K562 (cell line): ENCODE results near the gene TMEM41B. TPM values are rescaled to one million over a fixed set of nuclear protein-coding genes. Genes with fewer than 3 reads are reported as not detected.
A peak's percentile ranks its signal among the peaks of the same experiment; 100 is the strongest.

ENCODE experiments used
- ATAC-seq: fragments of 200-7000 bp; cut with Tn5 transposase; 3 replicates; pipeline ENCODE4 v1.9.1; 2020; ENCODE audit warnings: moderate library complexity
- BruUV-seq: library from RNA; stranded (reverse); fragments of 400-500 nt; replicated peaks from 2 replicates; lab custom pipeline; 2021; lab: Mats Ljungman, UMichigan
- CTCF ChIA-PET: fragments of 300-600 bp; formaldehyde crosslinking; extraction: SDS; loops from one replicate; lab custom pipeline; 2021; ENCODE audit warnings: low intra/inter-chr PET ratio; lab: Yijun Ruan, JAX
- POLR2A ChIA-PET: fragments of 300-600, 350-650 bp; sonication (Branson Sonifier 250); formaldehyde crosslinking; extraction: SDS; loops from one replicate; lab custom pipeline; 2021; ENCODE audit warnings: antibody characterized with exemption, inconsistent platforms; lab: Yijun Ruan, JAX
- DNase-seq, 4 experiments: peaks; one replicate each; pipeline versions ENCODE4 v3.0.0 to v3.0.0-alpha.2; 2011 to 2018; ENCODE audit warnings: low spot score in 3 of 4, mixed read lengths in 3 of 4; ENCODE audit errors: extremely low read depth in 1 of 4
- FAIRE-seq: peaks from 2 replicates; lab custom pipeline; 2011; peaks lifted over from hg19 to GRCh38; lab: Jason Lieb, UNC
- H2AFZ ChIP-seq: 2 replicates; pipeline ENCODE4 v1.6.0; 2011; ENCODE audit warnings: low read depth, low read length, control low read depth, inconsistent platforms
- H3K27ac ChIP-seq: fragments of 200-600 bp; 3 replicates; pipeline ENCODE4 v1.8.0; 2011; ENCODE audit warnings: low read depth, mild to moderate bottlenecking, control low read depth, inconsistent platforms, low read length, moderate library complexity, mixed read lengths; ENCODE audit errors: extremely low read depth
- H3K27me3 ChIP-seq, 2 experiments: fragments of 300-600 bp in 1 of 2; 2 replicates in 1 of 2; 3 replicates in 1 of 2; pipeline versions ENCODE4 v1.6.0 to v1.8.0; 2011; ENCODE audit warnings: inconsistent platforms in 2 of 2, low read length in 2 of 2, mild to moderate bottlenecking in 1 of 2, mixed read lengths in 1 of 2, moderate library complexity in 1 of 2; ENCODE audit not compliant: control insufficient read depth in 2 of 2, insufficient read depth in 2 of 2
- H3K36me3 ChIP-seq: fragments of 300-600 bp; 3 replicates; pipeline ENCODE4 v1.8.0; 2011; ENCODE audit warnings: mild to moderate bottlenecking, low read length, inconsistent platforms; ENCODE audit not compliant: control insufficient read depth, insufficient read depth
- H3K4me1 ChIP-seq, 2 experiments: fragments of 200-600 bp in 1 of 2; replicated peaks in 1 of 2; 2 replicates in 1 of 2; 3 replicates in 1 of 2; pipeline versions ENCODE4 v1.5.1 to v1.8.0; 2011; ENCODE audit warnings: inconsistent platforms in 2 of 2, low read length in 2 of 2, mild to moderate bottlenecking in 1 of 2, mixed read lengths in 1 of 2, moderate library complexity in 1 of 2; ENCODE audit not compliant: control insufficient read depth in 2 of 2, insufficient read depth in 2 of 2
- H3K4me2 ChIP-seq: 2 replicates; pipeline ENCODE4 v1.6.1; 2011; ENCODE audit warnings: low read length, control low read depth, inconsistent platforms, mixed read lengths; ENCODE audit not compliant: insufficient read depth
- H3K4me3 ChIP-seq: fragments of 200-600 bp; sonication (generic), shearing (Covaris generic); 2 replicates; pipeline ENCODE4 v1.5.1; 2016; ENCODE audit warnings: control low read depth, inconsistent platforms
- H3K79me2 ChIP-seq: fragments of 200-600 bp; 3 replicates; pipeline ENCODE4 v1.8.0; 2011; ENCODE audit warnings: low read length, inconsistent platforms; ENCODE audit not compliant: control insufficient read depth, insufficient read depth
- H3K9ac ChIP-seq, 2 experiments: 2 replicates each; pipeline versions ENCODE4 v1.6.0 to v1.6.1; 2011; ENCODE audit warnings: low read depth in 2 of 2, low read length in 2 of 2, control low read depth in 1 of 2, inconsistent platforms in 1 of 2, mild to moderate bottlenecking in 1 of 2, mixed read lengths in 1 of 2; ENCODE audit not compliant: insufficient read depth in 1 of 2
- H3K9me1 ChIP-seq: one replicate; pipeline ENCODE4 v1.6.0; 2011; ENCODE audit warnings: inconsistent platforms, mild to moderate bottlenecking, low read length, moderate library complexity; ENCODE audit not compliant: control insufficient read depth, insufficient read depth
- H3K9me3 ChIP-seq: replicated peaks from 2 replicates; pipeline ENCODE4 v1.5.1; 2011; ENCODE audit warnings: low read depth, low read length, inconsistent platforms; ENCODE audit not compliant: control insufficient read depth, insufficient read depth
- H4K20me1 ChIP-seq: replicated peaks from 2 replicates; pipeline ENCODE4 v1.6.1; 2011; ENCODE audit warnings: low read length, inconsistent platforms, mixed read lengths; ENCODE audit not compliant: control insufficient read depth, insufficient read depth
- C11orf30 ChIP-seq: fragments of 450-650 bp; IDR thresholded peaks from 2 replicates; pipeline ENCODE4 v1.6.1; 2016; ENCODE audit warnings: low read depth, mild to moderate bottlenecking
- MAFG ChIP-seq: fragments of 450-650 bp; conservative IDR thresholded peaks from 2 replicates; pipeline ENCODE4 v1.6.1; 2016; ENCODE audit warnings: missing genetic modification characterization, missing compliant biosample characterization
- ZBTB11 ChIP-seq, 3 experiments: fragments of 200-800 bp in 1 of 3; fragments of 250-450 bp in 1 of 3; fragments of 450-650 bp in 1 of 3; sonication (Bioruptor Pico) in 1 of 3; sonication (Bioruptor generic) in 1 of 3; formaldehyde crosslinking in 1 of 3; IDR thresholded peaks; 2 replicates each; pipeline versions ENCODE4 v1.6.1 to v1.8.0; 2016 to 2022; ENCODE audit warnings: mild to moderate bottlenecking in 2 of 3, missing genetic modification characterization in 2 of 3, missing compliant biosample characterization in 1 of 3, moderate library complexity in 1 of 3
- ZBTB49 ChIP-seq: sonication (generic); formaldehyde crosslinking; IDR thresholded peaks from 2 replicates; pipeline ENCODE4 v1.8.0; 2022; ENCODE audit warnings: missing genetic modification reagents, mild to moderate bottlenecking, borderline replicate concordance
- ZNF224 ChIP-seq: sonication (generic); formaldehyde crosslinking; IDR thresholded peaks from 2 replicates; pipeline ENCODE4 v1.8.0; 2022; ENCODE audit warnings: mild to moderate bottlenecking, missing genetic modification reagents
- ZNF316 ChIP-seq: fragments of 450-650 bp; IDR thresholded peaks from 2 replicates; pipeline ENCODE4 v1.6.1; 2016
- WGBS: fragments of 100-300 bp; shearing (Covaris generic); methylation state at CpG from one replicate; pipeline ENCODE4 v1.1.6; 2016; ENCODE audit warnings: low coverage, mixed read lengths; ENCODE audit not compliant: insufficient coverage; ENCODE audit errors: missing lambda C conversion rate; 5-methylcytosine and 5-hydroxymethylcytosine counted together
- in situ Hi-C: fragments of 300-500 bp; cut with MboI; formaldehyde crosslinking; loops from 4 replicates; pipeline ENCODE4 v1.15.0; 2018; ENCODE audit warnings: inconsistent platforms, mixed read lengths
- intact Hi-C: fragments of 100-400 bp; cut with micrococcal nuclease; formaldehyde crosslinking; loops from 2 replicates; pipeline ENCODE4 v1.14.2; 2022
- polyA plus RNA-seq, 8 experiments: library from polyadenylated mRNA; depleted of rRNA in 4 of 8; stranded (reverse) in 5 of 8; unstranded in 3 of 8; fragments of >200 nt; fragmentation: Nextera tagmentation in 2 of 8; fragmentation: Illumina TruSeq in 1 of 8; extraction: Ambion mirVana in 2 of 8; extraction: Trizol in 1 of 8; gene quantifications; 2 replicates each; pipeline versions ENCODE4 v1.2.1 to v1.2.3, GENCODE V29; 2011 to 2014; ENCODE audit warnings: inconsistent platforms in 1 of 8, missing spikeins in 1 of 8
- total RNA-seq, 7 experiments: library from RNA; depleted of rRNA in 6 of 7; stranded (reverse); fragments of >200 nt in 6 of 7; fragmentation: Illumina TruSeq in 2 of 7; extraction: Trizol in 2 of 7; gene quantifications; 2 replicates each; pipeline versions ENCODE4 v1.2.1 to v1.2.3, GENCODE V29; 2011 to 2021; ENCODE audit warnings: low replicate concordance in 1 of 7

TMEM41B gene
- total and polyA plus RNA-seq, 9 of the 15 experiments (the other 6 are each of a cell fraction or from before 2014, with no cell fraction given), result 17.1 to 89.6 (median 48.7) TPM

- ChIA-PET CTCF (no interaction called here), POLR2A (interaction anchor here (0.7 to 1.8 kb wide), 4 partner anchors 10 to 27 kb away, joined by 3 to 4 read pairs (median 4); partner anchors contain the start of gene TMEM41B)
- no peaks in the 10 kb centered on the region for H3K79me2 ChIP-seq
- no peak overlapping the region for H3K4me2 ChIP-seq
- no peak overlapping the region for H3K27ac ChIP-seq
- H2AFZ ChIP-seq, result no peak overlapping the region
- H3K9ac ChIP-seq, result no peak overlapping the region
- intact Hi-C loops (no loop called here), in situ Hi-C loops (no loop called here)
- no peaks in the 10 kb centered on the region for H3K4me1 ChIP-seq
- no peak overlapping the region for H3K4me3 ChIP-seq
- FAIRE-seq (no peak), DNase-seq (no peak), ATAC-seq (no peak)
- BruUV-seq, result no TSS peak
- H3K36me3 ChIP-seq, result no peaks in the 10 kb centered on the region
- no peaks in the 10 kb centered on the region for H3K27me3 ChIP-seq
- no peaks in the 10 kb centered on the region for H3K9me3 ChIP-seq
- no peaks in the 10 kb centered on the region for H3K9me1 ChIP-seq
- WGBS, result 52% methylated on average over 2 of the region's 5 CpGs
- H4K20me1 ChIP-seq, result no peaks in the 10 kb centered on the region
- TF ChIP-seq MAFG (tag) (peak; percentile 23), ZNF224 (CRISPR knock-in tag) (no peak), C11orf30 (peak; percentile 50; the same call in 1 of the 2 replicates), ZBTB11 (CRISPR knock-in tag; IDR thresholded peaks at IDR 0.05) (no peak), ZNF316 (peak; percentile 81), ZBTB49 (CRISPR knock-in tag) (no peak)
Measured at GRCh38 chr11:9341638-9342178, 27.3 kb upstream of the TMEM41B start.
